T-helper 2 cell (primary cell): Measurements from ENCODE around the gene RAB11B.
"Not testable (repeated sequence)": the region's sequence is repeated elsewhere in the genome, so short reads cannot be mapped to it uniquely, and the experiment has no call there.

Experiments used
- DNase-seq, 5 experiments: peaks; one replicate each; pipeline versions ENCODE4 v3.0.0 to v3.0.0-alpha.2; 2012 to 2022

Gene RAB11B

GRCh38 chr19:8430650-8431049 lies 40.5 kb downstream of the RAB11B start:
- no peak for DNase-seq

DNA sequence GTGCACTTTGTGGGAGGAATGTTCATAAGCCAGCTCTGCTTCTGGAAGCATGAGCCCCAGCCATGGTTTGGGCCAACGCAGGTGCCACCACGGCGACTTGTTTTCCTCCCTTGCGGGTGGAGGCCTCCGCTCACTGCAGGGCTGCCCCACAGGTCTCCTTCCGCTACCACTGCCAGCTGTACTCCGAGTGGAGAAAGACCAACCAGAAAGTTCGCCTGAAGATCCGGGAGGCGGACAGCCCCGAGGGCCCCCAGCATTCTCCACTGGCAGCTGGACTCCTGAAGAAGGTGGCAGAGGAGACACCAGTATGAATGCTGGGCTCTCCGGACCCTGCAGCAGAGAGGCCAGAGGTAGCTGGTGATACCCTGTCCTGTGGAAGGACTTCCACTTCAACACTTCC lies 48.1 kb downstream of the RAB11B start:
- DNase-seq: no peak

DNA sequence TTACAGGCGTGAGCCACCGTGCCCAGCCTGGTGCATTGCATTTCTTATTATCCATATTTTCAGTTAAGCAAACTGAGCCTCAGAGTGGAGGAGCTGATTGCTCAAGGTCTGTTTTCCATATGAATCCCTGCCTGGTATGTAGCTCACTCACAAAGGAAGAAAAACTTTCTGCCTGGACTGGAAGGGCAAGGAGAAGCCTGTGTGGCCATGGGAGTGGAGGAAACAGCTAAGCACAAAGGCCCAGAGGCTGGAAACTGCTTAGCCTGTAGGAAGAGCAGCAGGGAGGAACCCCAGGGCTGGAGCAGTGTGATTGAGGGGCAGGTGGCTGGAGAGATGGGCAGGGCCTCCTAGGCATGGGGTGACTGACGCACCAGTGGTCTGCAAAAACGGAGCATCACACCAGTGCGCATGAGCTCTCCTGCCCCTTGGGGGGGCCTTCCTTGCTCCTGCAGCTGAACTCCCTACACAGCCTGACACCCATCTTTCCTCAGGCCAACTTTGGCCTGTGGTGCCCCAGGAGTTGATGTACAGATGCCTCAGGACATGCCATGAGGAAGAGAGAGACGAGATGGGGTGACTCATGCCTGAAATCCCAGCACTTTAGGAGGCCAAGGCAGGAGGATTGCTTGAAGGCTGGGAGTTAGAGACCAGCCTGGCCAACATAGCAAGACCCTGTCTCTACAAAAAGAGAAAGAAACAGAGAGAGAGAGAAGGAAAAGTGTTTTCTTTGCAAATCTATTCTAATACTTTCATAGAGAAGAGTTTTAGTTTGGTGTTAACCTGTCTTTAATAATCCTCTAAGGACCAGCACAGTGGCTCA lies 51.8 kb downstream of the RAB11B start:
- no peak for DNase-seq

GRCh38 chr19:8444140-8444676 lies 54.0 kb downstream of the RAB11B start:
- not testable (repeated sequence) for DNase-seq

- DNase-seq: peak; percentile 99 to 100 (median 100)
Observed at GRCh38 chr19:8444677-8445487, 54.7 kb downstream of the RAB11B start, which contains the start of gene HNRNPM. Gene HNRNPM (plus strand): TSS chr19:8444975. CDS start chr19:8444999, 24 bp downstream.

GRCh38 chr19:8445488-8446001 lies 55.4 kb downstream of the RAB11B start:
- peak; percentile 16 to 36 (median 31) for DNase-seq

DNA sequence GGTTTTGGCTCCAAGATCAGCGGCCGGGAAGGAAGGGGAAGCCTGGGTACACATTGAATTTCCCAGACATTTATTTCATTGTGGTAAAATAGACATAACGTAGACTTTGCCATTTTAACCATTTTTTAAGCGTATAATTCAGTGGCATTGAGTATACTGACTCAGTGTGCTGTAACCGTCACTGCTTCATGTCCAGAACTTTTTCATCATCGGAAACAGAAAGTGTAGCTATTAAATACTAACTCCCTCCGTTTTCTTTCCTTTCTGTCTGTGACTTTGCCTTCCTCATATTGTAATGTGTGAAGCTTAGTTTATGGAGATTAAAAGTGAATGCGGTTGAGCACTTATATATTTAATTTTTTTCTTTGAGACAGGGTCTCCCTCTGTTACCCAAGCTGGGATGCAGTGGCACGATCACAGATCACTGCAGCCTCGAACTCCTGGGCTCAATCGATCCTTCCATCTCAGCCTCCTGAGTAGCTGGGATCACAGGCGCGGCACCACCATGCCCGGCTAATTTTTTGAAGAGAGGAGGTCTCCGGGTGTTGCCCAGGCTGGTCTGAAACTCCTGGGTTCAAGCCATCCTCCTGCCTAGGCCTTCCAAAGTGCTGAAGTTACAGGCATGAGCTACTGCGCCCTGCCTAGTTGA lies 56.0 kb downstream of the RAB11B start:
- DNase-seq: no peak

DNA sequence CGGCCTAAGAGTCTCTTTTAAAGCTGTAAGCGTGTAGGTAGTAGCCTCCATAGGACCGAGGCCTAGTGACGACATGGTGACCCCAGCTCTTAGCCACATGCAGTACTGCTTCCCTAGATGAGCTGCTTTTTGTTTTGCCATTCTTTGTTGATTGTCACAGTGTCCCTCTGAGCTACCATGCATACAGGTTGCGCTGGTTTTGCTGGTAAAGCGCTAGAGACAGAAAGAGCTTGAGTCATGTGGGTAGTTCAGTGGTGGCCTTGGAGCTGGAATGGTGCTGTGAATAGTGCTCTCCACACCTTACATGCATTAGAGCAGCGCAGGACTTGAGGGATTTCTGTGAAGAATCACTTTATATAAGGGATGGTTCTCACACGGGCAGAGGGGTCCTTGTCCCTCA lies 59.7 kb downstream of the RAB11B start:
- DNase-seq: peak in 1 of 5 experiments; percentile 40

- no peak for DNase-seq
Observed at GRCh38 chr19:8451377-8451776, 61.2 kb downstream of the RAB11B start.

DNA sequence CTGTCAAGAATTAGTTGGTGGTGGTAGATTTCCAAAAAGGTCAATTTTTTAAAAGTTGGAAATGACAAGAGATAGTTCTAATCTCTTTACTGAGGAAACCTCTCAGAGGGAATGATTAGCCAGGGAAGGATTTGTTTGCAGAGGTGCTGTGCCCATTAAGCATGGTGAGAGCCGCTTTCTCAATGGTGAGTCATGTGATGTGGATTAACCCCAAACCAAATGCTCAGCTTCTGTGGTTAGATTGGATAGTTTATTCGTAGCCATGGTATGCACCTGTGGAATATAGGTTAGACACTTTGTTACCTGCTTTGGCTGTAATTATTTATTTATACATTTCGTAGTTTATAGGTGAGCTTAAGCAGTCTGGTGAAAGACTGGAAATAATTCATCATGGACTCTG lies 61.7 kb downstream of the RAB11B start:
- DNase-seq: no peak

- no peak for DNase-seq
Observed at GRCh38 chr19:8452446-8453123, 62.4 kb downstream of the RAB11B start.

- DNase-seq: no peak
Observed at GRCh38 chr19:8453616-8454015, 63.5 kb downstream of the RAB11B start.
